ENCODE data around the gene TCF25.
"Not testable (repeated sequence)": the region's sequence is repeated elsewhere in the genome, so short reads cannot be mapped to it uniquely, and the experiment has no call there.

Gene TCF25

DNA sequence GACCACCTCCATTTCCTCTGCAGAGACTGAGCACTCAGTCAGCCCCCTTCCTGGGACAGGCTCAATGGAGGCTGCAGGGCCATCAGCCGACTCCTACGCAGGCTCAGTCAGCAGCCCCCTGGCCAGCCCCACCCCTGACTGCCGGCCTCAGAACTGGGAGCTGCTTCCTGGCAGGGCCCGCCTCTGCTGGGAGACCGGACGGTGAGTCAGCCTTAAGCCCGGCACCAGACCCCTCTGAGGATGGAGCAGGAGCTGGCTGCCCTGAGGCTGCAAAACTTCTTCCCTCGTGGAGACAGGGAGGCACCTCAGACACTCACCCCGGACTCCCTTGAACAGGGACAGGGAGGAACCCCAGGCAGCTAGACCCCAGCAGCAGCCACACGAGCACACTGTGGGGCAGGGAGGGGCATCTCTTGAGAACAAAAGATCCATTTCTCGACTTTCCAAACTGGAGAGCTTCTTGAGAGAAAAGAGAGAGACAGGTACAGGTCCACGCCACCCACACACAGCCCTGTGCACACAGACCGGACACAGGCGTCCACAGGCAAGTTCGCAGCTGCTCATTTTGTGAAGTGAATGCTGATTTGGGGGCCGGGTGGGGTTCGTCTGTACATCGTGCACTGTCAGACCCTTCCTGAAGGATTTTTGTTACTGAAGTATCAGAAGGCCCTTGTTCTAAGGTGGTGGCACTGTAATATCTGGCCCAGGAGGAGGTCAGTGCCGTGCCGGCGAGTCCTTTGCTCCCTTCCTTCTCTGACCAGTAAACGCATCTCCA is 48.5 kb downstream of the TCF25 start:
- DNase-seq (ENCODE audit: insufficient read length): no peak
- no peak for FAIRE-seq
- TF ChIP-seq POLR2AphosphoS5 (IDR thresholded peaks at IDR 0.05; ENCODE audit: low read depth, low read length) (no peak), TAF1 (IDR thresholded peaks at IDR 0.05; ENCODE audit: borderline replicate concordance, low read depth, low read length) (no peak), POLR2A (IDR thresholded peaks at IDR 0.05; ENCODE audit: low read depth, low read length) (no peak)

DNA sequence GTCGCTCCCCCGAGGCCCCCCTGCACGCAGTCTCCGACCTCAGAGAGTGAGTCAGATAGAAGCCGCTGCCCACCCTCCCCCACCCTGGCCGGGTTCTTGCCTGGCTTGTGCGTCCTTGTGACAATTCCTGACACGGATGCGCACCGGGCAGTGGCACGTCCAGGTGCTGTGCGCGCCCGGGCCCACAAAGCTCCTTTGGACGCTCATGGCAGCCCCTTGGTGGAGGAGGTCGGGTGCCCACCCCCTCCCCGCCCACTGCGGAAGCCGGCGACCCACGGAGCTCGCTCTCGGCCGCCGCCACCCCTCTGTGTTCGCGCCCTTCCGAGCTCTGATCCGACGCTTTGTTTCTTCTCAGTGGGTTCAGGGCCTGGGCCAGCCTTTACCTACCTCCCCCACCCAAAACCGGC is 49.1 kb downstream of the TCF25 start:
- FAIRE-seq (no peak), DNase-seq (ENCODE audit: insufficient read length) (no peak)
- no peak for TF ChIP-seq POLR2AphosphoS5 (IDR thresholded peaks at IDR 0.05; ENCODE audit: low read depth, low read length)
- no peak for TF ChIP-seq TAF1 (IDR thresholded peaks at IDR 0.05; ENCODE audit: borderline replicate concordance, low read depth, low read length)

DNA sequence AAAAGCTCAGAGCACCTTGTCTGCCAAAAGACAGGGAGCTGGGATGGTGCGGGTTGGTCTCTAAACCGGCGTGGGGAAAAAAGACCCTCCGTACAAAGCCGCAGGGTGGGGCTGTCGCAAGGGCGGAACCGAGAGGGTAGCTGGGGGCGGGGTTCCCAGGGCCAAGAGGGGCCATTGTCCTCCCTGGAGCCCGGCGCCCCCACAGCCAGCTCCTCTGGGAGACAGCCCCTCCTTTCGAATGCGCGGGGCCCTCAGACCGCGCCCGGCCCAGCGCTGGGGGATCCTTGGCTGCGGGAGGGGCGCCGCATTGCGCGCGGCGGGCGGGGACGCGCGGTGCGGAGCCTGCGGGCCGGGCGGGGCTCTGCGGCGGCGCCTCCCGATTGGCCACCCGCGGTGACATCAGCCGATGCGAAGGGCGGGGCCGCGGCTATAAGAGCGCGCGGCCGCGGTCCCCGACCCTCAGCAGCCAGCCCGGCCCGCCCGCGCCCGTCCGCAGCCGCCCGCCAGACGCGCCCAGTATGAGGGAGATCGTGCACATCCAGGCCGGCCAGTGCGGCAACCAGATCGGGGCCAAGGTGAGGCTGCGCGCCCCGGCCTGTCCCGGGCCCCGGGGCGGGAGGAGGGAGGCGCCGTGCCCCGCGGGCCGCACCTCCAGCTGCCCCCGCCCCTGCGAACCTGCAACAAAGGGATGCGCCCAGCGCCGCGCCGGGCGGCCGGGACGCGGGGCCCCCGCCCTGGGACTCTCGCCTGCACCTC is 49.7 kb downstream of the TCF25 start, which contains the start of gene TUBB3:
Gene TUBB3, plus strand, starts transcription at position 459 of the 756 bp plus-strand sequence. Its CDS starts 60 bp downstream, at position 519.
- DNase-seq (ENCODE audit: insufficient read length): peak; percentile 73
- FAIRE-seq: no peak
- TF ChIP-seq POLR2AphosphoS5 (IDR thresholded peaks at IDR 0.05; ENCODE audit: low read depth, low read length) (no peak), POLR2A (IDR thresholded peaks at IDR 0.05; ENCODE audit: low read depth, low read length) (no peak), TAF1 (IDR thresholded peaks at IDR 0.05; ENCODE audit: borderline replicate concordance, low read depth, low read length) (no peak)

DNA sequence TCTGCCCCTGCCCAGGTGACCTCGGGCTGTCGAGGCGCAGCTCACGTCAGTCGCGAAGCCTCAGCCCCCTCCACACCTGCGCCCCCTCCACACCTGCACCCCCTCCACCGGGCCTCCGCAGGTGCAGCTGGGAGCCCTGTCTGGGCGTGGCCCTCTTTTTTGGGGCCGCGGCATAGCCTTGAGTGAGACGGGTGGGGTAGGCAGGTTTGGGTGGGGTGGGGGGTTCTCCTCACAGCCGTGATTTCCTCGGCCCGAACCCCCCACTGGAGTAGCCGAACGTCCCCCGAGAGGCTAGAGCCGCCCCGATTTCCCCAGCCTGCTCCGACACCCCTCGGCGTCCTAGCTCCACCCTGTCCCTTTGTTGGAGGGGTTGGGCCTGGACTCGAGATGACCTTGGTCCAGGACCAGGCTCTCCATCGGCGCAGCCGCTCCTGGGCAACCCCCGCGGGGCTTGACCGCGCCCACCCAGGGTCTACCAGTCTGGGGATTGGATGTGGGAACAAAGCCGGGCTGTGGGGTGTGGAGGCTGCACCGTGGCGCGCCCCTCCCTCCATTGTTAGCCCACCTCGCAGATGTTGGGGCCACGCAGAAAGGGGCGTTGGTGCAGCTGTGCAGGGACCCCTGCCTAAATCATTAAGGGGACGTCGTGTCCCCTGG is 50.4 kb downstream of the TCF25 start:
- FAIRE-seq: no peak
- TF ChIP-seq POLR2A (IDR thresholded peaks at IDR 0.05; ENCODE audit: low read depth, low read length) (no peak), TAF1 (IDR thresholded peaks at IDR 0.05; ENCODE audit: borderline replicate concordance, low read depth, low read length) (no peak), POLR2AphosphoS5 (IDR thresholded peaks at IDR 0.05; ENCODE audit: low read depth, low read length) (no peak)
- DNase-seq (ENCODE audit: insufficient read length): no peak

DNA sequence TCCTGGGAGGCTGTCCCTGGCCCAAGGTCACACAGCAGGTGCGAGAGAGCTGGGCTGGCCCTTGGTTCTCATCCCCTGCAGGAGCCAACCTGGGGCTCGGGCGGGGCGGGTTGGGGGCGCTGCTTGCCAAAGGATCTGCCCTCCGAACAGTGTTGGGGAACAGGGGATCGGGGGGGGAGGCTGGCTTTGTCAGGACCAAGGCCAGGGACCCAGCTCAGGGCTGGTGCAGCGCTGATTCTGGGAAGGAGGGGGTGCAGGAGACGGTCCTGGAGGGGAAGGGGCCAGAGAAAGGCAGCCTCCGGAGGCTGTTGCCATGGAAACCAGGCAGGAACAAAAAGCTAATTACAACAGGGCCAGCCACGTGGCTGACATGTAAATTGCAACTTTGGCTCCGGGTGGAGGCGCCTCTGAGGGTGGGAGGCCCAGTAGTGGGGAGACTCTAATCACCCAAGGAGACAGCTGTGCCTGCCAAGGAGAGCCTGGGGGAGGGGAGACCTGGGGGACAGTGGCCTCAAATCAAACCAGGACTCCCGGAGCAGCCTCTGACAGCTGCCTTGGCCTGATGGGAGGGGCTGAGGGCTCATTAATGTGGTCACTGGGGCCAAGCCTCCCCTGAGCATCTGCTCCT is 51.0 kb downstream of the TCF25 start:
- TF ChIP-seq POLR2A (IDR thresholded peaks at IDR 0.05; ENCODE audit: low read depth, low read length) (no peak), POLR2AphosphoS5 (IDR thresholded peaks at IDR 0.05; ENCODE audit: low read depth, low read length) (no peak), TAF1 (IDR thresholded peaks at IDR 0.05; ENCODE audit: borderline replicate concordance, low read depth, low read length) (no peak)
- DNase-seq (ENCODE audit: insufficient read length): no peak
- FAIRE-seq: no peak

DNA sequence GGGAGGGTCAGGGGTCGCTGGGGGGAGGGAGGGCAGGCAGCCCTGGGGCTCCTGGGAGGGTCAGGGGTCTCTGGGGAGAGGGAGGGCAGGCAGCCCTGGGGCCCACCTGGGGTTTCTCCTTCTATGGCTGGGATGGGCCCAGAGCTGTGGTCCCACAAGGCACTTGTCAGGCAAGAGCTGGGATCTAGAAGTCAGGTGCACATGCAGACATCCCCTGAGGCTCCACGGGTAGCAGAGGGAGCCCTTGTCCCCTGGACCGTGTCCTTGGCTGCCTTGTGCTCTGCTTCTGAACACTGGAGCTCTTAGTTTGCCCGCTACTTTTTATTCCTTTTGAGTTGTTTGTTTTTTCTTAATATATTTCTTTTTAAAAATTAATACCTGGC is 51.5 kb downstream of the TCF25 start:
- DNase-seq (ENCODE audit: insufficient read length) (no peak), FAIRE-seq (no peak)
- no peak for TF ChIP-seq POLR2AphosphoS5 (IDR thresholded peaks at IDR 0.05; ENCODE audit: low read depth, low read length)
- no peak for TF ChIP-seq POLR2A (IDR thresholded peaks at IDR 0.05; ENCODE audit: low read depth, low read length)
- TF ChIP-seq TAF1 (IDR thresholded peaks at IDR 0.05; ENCODE audit: borderline replicate concordance, low read depth, low read length): no peak

DNA sequence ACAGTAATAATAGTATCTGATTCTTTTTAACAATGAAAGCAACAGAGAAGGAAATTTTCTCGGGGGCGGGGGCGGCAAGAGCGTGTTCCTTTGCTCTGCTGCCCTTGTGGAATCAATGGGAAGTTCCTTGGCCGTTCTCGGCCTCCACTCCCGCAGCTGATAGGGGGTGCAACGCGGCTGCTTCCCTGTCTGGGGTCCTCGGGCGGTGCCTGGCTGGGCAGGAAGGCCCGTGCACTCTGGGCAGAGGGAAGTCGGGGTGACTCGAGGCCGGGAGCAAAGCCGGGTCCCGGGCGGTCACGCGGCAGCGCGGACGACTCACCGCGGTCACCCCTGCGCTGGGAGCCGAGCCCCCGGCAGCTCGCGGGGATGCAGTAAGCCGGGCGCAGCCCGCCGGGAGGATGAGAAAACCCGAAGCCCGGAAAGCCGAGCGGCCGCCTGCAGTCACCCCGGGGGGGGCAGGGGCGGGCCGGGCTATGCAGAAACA is 52.2 kb downstream of the TCF25 start:
- no peak for TF ChIP-seq POLR2A (IDR thresholded peaks at IDR 0.05; ENCODE audit: low read depth, low read length)
- TF ChIP-seq POLR2AphosphoS5 (IDR thresholded peaks at IDR 0.05; ENCODE audit: low read depth, low read length): no peak
- TF ChIP-seq TAF1 (IDR thresholded peaks at IDR 0.05; ENCODE audit: borderline replicate concordance, low read depth, low read length): no peak
- FAIRE-seq: no peak
- no peak for DNase-seq (ENCODE audit: insufficient read length)

DNA sequence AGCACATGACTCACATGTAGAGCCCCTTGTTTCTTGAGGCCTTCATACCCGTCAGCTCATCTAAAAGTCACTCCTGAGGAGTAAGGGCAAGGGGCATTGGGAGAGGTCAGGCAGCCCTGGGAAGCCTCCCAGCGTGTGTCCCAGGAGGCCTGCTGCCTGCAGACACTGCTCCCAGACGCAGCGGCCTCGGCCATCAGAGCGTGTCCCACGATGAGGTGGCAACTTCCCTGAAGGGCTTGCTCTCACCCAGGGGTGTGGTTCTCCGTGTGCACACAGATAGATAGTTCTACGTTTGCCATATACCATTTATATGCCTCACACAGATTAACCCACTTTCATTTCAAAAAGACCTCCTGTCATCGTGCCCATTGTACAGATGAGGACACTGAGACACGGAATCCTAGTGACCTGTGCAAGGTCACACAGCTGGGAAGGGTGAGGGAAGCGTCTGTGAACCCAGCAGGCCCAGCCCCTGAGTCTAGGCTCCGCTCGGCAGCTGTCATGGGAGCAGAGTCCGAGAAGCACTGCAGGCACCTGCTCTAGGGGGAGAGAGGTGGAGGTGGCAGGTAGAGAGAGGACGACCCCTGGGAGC is 58.0 kb downstream of the TCF25 start:
- no peak for DNase-seq (ENCODE audit: insufficient read length)
- no peak for TF ChIP-seq POLR2AphosphoS5 (IDR thresholded peaks at IDR 0.05; ENCODE audit: low read depth, low read length)
- TF ChIP-seq POLR2A (IDR thresholded peaks at IDR 0.05; ENCODE audit: low read depth, low read length): no peak
- no peak for TF ChIP-seq TAF1 (IDR thresholded peaks at IDR 0.05; ENCODE audit: borderline replicate concordance, low read depth, low read length)
- no peak for FAIRE-seq

DNA sequence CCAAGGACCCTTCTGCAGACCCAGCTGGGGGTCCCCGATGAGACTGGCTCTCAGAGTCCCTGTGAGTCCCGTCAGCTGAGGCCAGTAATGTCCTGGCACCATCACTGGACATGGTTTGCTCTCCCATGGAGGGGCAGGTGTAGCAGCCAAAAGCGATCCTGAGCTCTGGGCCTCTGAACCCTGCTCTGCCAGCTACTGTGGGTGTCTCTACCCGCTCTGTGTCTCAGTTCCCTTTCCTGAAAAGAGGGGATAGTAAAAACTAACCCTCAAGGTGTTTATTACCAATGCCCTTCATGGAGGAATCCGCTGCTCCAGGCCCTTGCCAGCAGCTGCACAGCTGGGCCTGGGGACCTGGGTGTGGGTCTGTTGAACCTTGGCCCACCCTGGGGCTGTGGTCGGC is 58.6 kb downstream of the TCF25 start:
- FAIRE-seq: no peak
- no peak for DNase-seq (ENCODE audit: insufficient read length)
- TF ChIP-seq POLR2A (IDR thresholded peaks at IDR 0.05; ENCODE audit: low read depth, low read length) (no peak), POLR2AphosphoS5 (IDR thresholded peaks at IDR 0.05; ENCODE audit: low read depth, low read length) (no peak), TAF1 (IDR thresholded peaks at IDR 0.05; ENCODE audit: borderline replicate concordance, low read depth, low read length) (no peak)

DNA sequence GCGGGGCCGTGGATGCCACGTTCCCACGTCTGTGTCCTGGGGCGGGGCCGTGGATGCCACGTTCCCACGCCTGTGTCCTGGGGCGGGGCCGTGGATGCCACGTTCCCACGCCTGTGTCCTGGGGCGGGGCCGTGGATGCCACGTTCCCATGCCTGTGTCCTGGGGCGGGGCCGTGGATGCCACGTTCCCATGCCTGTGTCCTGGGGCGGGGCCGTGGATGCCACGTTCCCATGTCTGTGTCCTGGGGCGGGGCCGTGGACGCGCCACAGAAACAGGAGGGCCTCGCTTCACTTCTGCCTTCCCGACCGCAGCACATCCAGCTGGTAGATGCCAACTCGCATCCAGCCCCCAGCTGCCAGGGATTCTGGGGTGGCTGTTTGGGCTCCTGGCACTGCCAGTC is 60.6 kb downstream of the TCF25 start:
- not testable (repeated sequence) for DNase-seq (ENCODE audit: insufficient read length); FAIRE-seq
